ENCODE results near the gene TBX1.

DNA sequence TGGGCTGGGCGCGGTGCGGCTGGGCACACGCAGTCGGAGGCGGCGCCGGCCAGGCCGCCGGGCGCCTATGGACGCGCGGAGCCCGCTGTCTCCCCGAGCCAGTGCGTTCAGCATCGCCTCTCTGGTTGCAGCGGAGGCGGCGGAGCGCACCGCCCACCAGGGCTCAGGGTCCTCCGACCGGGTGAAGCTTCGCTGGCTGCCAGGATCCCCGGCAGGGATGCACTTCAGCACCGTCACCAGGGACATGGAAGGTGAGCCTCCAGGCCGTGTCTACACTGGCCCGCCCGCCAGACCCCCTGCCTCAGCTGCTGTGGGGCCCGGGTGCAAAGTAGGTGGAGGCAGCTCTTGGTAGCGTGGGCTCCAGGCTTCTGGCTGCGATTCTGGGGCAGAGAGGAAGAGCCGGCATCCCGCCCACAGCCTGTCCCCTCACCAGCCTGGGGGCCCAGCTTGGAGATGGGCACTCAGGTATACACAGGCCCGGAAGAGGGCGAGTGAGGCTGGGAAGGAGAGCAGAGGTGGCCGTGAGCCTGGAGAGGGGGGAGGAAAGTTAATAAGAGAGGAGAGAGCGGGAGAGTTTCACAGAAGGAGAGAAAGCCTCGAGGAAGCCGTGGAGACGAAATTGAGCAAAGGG lies 1.0 kb upstream of the TBX1 start:
- no peak for TF ChIP-seq CTCF (IDR thresholded peaks at IDR 0.05; ENCODE audit: poor library complexity, severe bottlenecking)
- TF ChIP-seq EP300 (conservative IDR thresholded peaks at IDR 0.05; ENCODE audit: poor library complexity, severe bottlenecking): no peak
- no peak for TF ChIP-seq SMC3 (conservative IDR thresholded peaks at IDR 0.05; ENCODE audit: poor library complexity)
- peak; percentile 98 for TF ChIP-seq EZH2 (IDR thresholded peaks at IDR 0.05; ENCODE audit: borderline replicate concordance, insufficient read depth, low read length, poor library complexity, severe bottlenecking)
- peak; percentile 25 for TF ChIP-seq POLR2AphosphoS5 (IDR thresholded peaks at IDR 0.05)
- no peak for TF ChIP-seq REST (IDR thresholded peaks at IDR 0.05; ENCODE audit: borderline replicate concordance)
- no peak for TF ChIP-seq MXI1 (conservative IDR thresholded peaks at IDR 0.05; ENCODE audit: poor library complexity, severe bottlenecking)
- TF ChIP-seq RAD21 (conservative IDR thresholded peaks at IDR 0.05): no peak
- TF ChIP-seq TAF1 (IDR thresholded peaks at IDR 0.05; ENCODE audit: low read depth): no peak

Data from neural cell (in vitro differentiated cells).